Subcutaneous adipose tissue (tissue), 4 donors: ENCODE results near the gene FGA. TPM values are rescaled to one million over a fixed set of nuclear protein-coding genes. Genes with fewer than 3 reads are reported as not detected.

ENCODE experiments used
- CTCF ChIP-seq: fragments of 450-650 bp; IDR thresholded peaks from one replicate; pipeline ENCODE4 v1.5.1; 2016; ENCODE audit warnings: low read depth, mild to moderate bottlenecking, control low read depth, antibody characterized with exemption, moderate library complexity
- total RNA-seq, 4 donors: library from RNA; depleted of rRNA; stranded (reverse); fragments of >200 nt; gene quantifications; one replicate each; pipeline ENCODE4 v1.1.0, GENCODE V29; 2016

Gene FGA
- total RNA-seq, 4 donors from 2014 or later = not detected

GRCh38 chr4:154606728-154607723 lies 16.5 kb upstream of the FGA start:
- TF ChIP-seq CTCF = no peak

- TF ChIP-seq CTCF = no peak
These were observed 14.2 kb upstream of the FGA start for GRCh38 chr4:154604696-154605200.

GRCh38 chr4:154603033-154603943 lies 12.7 kb upstream of the FGA start:
- TF ChIP-seq CTCF = no peak

- no peak for TF ChIP-seq CTCF
These were observed 12.0 kb upstream of the FGA start for GRCh38 chr4:154602404-154603020.

- TF ChIP-seq CTCF = no peak
These were observed 7.5 kb upstream of the FGA start for GRCh38 chr4:154597798-154598774.

GRCh38 chr4:154595807-154596206 lies 5.3 kb upstream of the FGA start:
- TF ChIP-seq CTCF = no peak
